GM12878 (cell line): ENCODE data around the gene FAM170A. TPM values are rescaled to one million over a fixed set of nuclear protein-coding genes. Genes with fewer than 3 reads are reported as not detected.

Experiments
- ATAC-seq: fragments of 200-7000 bp; cut with Tn5 transposase; 3 replicates; pipeline ENCODE4 v1.9.1; 2020; ENCODE audit warnings: mild to moderate bottlenecking, moderate library complexity
- BruUV-seq: library from RNA; stranded (reverse); fragments of 400-500 nt; replicated peaks from 2 replicates; lab custom pipeline; 2021; lab: Mats Ljungman, UMichigan
- CTCF ChIA-PET: fragments of 300-600 bp; sonication (Branson Sonifier 250); formaldehyde crosslinking; extraction: SDS; loops from one replicate; lab custom pipeline; 2021; ENCODE audit warnings: inconsistent platforms; lab: Yijun Ruan, JAX
- POLR2A ChIA-PET: fragments of 350-600 bp; formaldehyde crosslinking; extraction: SDS; loops from one replicate; lab custom pipeline; 2021; ENCODE audit warnings: inconsistent platforms; lab: Charles Lee
- RAD21 ChIA-PET: fragments of 300-600 bp; sonication (Branson Sonifier 250); formaldehyde crosslinking; loops from one replicate; lab custom pipeline; 2023; ENCODE audit warnings: antibody characterized with exemption; ENCODE audit not compliant: unreplicated experiment; lab: Charles Lee
- SMC1A ChIA-PET: fragments of 300-600 bp; sonication (Branson Sonifier 250); formaldehyde crosslinking; loops from one replicate; lab custom pipeline; 2023; ENCODE audit not compliant: unreplicated experiment, uncharacterized antibody; lab: Charles Lee
- DNase-seq: peaks from one replicate; pipeline ENCODE4 v3.0.0-alpha.2; 2011; ENCODE audit warnings: low read depth, low spot score
- FAIRE-seq: peaks from 3 replicates; lab custom pipeline; 2011; peaks lifted over from hg19 to GRCh38; lab: Jason Lieb, UNC
- H2AFZ ChIP-seq: 2 replicates; pipeline ENCODE4 v1.6.0; 2011; ENCODE audit warnings: low read depth, low read length, control low read depth; ENCODE audit not compliant: control insufficient read depth
- H3K27ac ChIP-seq: 2 replicates; pipeline ENCODE4 v1.5.1; 2011; ENCODE audit warnings: control low read depth; ENCODE audit not compliant: control insufficient read depth, insufficient read depth
- H3K27me3 ChIP-seq, 2 experiments: replicated peaks in 1 of 2; 2 replicates each; pipeline versions ENCODE4 v1.6.0 to v1.6.1; 2011; ENCODE audit warnings: low read length in 1 of 2; ENCODE audit not compliant: control insufficient read depth in 2 of 2, insufficient read depth in 2 of 2
- H3K36me3 ChIP-seq, 2 experiments: 2 replicates each; pipeline ENCODE4 v1.5.1; 2011; ENCODE audit warnings: low read length in 1 of 2; ENCODE audit not compliant: control insufficient read depth in 2 of 2, insufficient read depth in 2 of 2
- H3K4me1 ChIP-seq: 2 replicates; pipeline ENCODE4 v1.6.1; 2011; ENCODE audit warnings: mild to moderate bottlenecking, low read length, moderate library complexity, mixed read lengths; ENCODE audit not compliant: control insufficient read depth, insufficient read depth
- H3K4me2 ChIP-seq: 2 replicates; pipeline ENCODE4 v1.6.0; 2011; ENCODE audit warnings: control low read depth; ENCODE audit not compliant: control insufficient read depth, insufficient read depth
- H3K4me3 ChIP-seq: fragments of 200-600 bp; sonication (generic); 2 replicates; pipeline ENCODE4 v1.5.1; 2016
- H3K79me2 ChIP-seq: 2 replicates; pipeline ENCODE4 v1.6.0; 2011; ENCODE audit warnings: low read length; ENCODE audit not compliant: control insufficient read depth, insufficient read depth
- H3K9ac ChIP-seq: 2 replicates; pipeline ENCODE4 v1.8.0; 2011; ENCODE audit warnings: low read length, control low read depth, mixed read lengths; ENCODE audit not compliant: control insufficient read depth, insufficient read depth
- H3K9me3 ChIP-seq: replicated peaks from 3 replicates; pipeline ENCODE4 v1.5.1; 2011; ENCODE audit warnings: mild to moderate bottlenecking, low read length; ENCODE audit not compliant: control insufficient read depth, insufficient read depth
- H4K20me1 ChIP-seq: 2 replicates; pipeline ENCODE4 v1.6.0; 2011; ENCODE audit not compliant: control insufficient read depth, insufficient read depth
- ATF7 ChIP-seq: fragments of 450-650 bp; IDR thresholded peaks from 2 replicates; pipeline ENCODE4 v1.6.1; 2016; ENCODE audit warnings: low read depth, mild to moderate bottlenecking
- BRCA1 ChIP-seq: IDR thresholded peaks from 2 replicates; pipeline ENCODE4 v1.6.1; 2011; ENCODE audit warnings: low read depth, low read length, improper control_type of control experiment
- CBX5 ChIP-seq: sonication (generic); IDR thresholded peaks from 2 replicates; pipeline ENCODE4 v1.6.1; 2016; ENCODE audit warnings: low read depth, moderate library complexity, mild to moderate bottlenecking, inconsistent platforms
- CHD2 ChIP-seq: IDR thresholded peaks from 2 replicates; pipeline ENCODE4 v1.6.1; 2011; ENCODE audit warnings: low read depth, low read length, improper control_type of control experiment, borderline replicate concordance
- E4F1 ChIP-seq: fragments of 450-650 bp; IDR thresholded peaks from 2 replicates; pipeline ENCODE4 v1.6.1; 2018; ENCODE audit warnings: borderline replicate concordance, mild to moderate bottlenecking; ENCODE audit not compliant: partially characterized antibody
- EED ChIP-seq: sonication (generic); IDR thresholded peaks from 2 replicates; pipeline ENCODE4 v1.6.1; 2016; ENCODE audit warnings: antibody characterized with exemption, low read depth
- FOXK2 ChIP-seq: fragments of 450-650 bp; IDR thresholded peaks from 2 replicates; pipeline ENCODE4 v1.6.1; 2017; ENCODE audit warnings: mild to moderate bottlenecking, moderate library complexity
- HCFC1 ChIP-seq: fragments of 150-350 bp; IDR thresholded peaks from 2 replicates; pipeline ENCODE4 v1.6.1; 2014; ENCODE audit warnings: low read length
- KAT2A ChIP-seq: conservative IDR thresholded peaks from 2 replicates; pipeline ENCODE4 v1.6.1; 2011; ENCODE audit warnings: low read depth, low read length; ENCODE audit not compliant: control insufficient read depth
- SIX5 ChIP-seq: IDR thresholded peaks from 2 replicates; pipeline ENCODE4 v1.6.1; 2011; ENCODE audit warnings: mild to moderate bottlenecking, low read depth, low read length, moderate library complexity; ENCODE audit not compliant: severe bottlenecking
- SUPT20H ChIP-seq: IDR thresholded peaks from 2 replicates; pipeline ENCODE4 v1.6.1; 2011; ENCODE audit warnings: low read depth, mild to moderate bottlenecking, low read length, moderate library complexity, borderline replicate concordance; ENCODE audit not compliant: control insufficient read depth
- ZBTB33 ChIP-seq: fragments of 450-650 bp; IDR thresholded peaks from 2 replicates; pipeline ENCODE4 v1.6.1; 2017; ENCODE audit warnings: mild to moderate bottlenecking
- WGBS: methylation state at CpG from one replicate; pipeline ENCODE4 v1.1.6; 2016; ENCODE audit warnings: low lambda C conversion rate; ENCODE audit not compliant: insufficient replicate concordance, insufficient coverage; ENCODE audit errors: missing lambda C conversion rate; 5-methylcytosine and 5-hydroxymethylcytosine counted together
- in situ Hi-C: fragments of 300-500 bp; cut with MboI; formaldehyde crosslinking; loops from 9 replicates; pipeline ENCODE4 v1.14.3; 2018; ENCODE audit warnings: mixed read lengths
- intact Hi-C: fragments of 100-400 bp; cut with micrococcal nuclease; formaldehyde crosslinking; loops from one replicate; pipeline ENCODE4 v1.14.2; 2022; ENCODE audit not compliant: unreplicated experiment
- polyA plus RNA-seq, 11 experiments: library from polyadenylated mRNA; depleted of rRNA in 4 of 11; unstranded in 6 of 11; stranded (reverse) in 5 of 11; fragments of >200 nt; fragmentation: Nextera tagmentation in 4 of 11; fragmentation: Illumina TruSeq in 1 of 11; extraction: Ambion mirVana in 4 of 11; extraction: Trizol in 1 of 11; gene quantifications; 1 replicate in 1 of 11; 2 replicates in 10 of 11; pipeline versions ENCODE4 v1.2.1 to v1.2.3, GENCODE V29; 2011 to 2016; ENCODE audit warnings: inconsistent platforms in 2 of 11, missing spikeins in 2 of 11, low read depth in 1 of 11
- total RNA-seq, 4 experiments: library from RNA; depleted of rRNA in 3 of 4; stranded (reverse); fragments of >200 nt in 3 of 4; fragmentation: Illumina TruSeq in 1 of 4; extraction: Trizol in 1 of 4; gene quantifications; 2 replicates each; pipeline versions ENCODE4 v1.2.1 to v1.2.3, GENCODE V29; 2013 to 2021

FAM170A gene
- total and polyA plus RNA-seq, 10 of the 15 experiments (the other 5 are each of a cell fraction or from before 2014, with no cell fraction given) = not detected

- Histone ChIP-seq H3K79me2 (no peaks in the 10 kb centered on the region), H3K36me3 (no peaks in the 10 kb centered on the region), H3K9me3 (no peaks in the 10 kb centered on the region), H4K20me1 (no peaks in the 10 kb centered on the region), H3K4me1 (no peaks in the 10 kb centered on the region), H3K4me3 (no peak overlapping the region), H3K9ac (no peak overlapping the region), H3K27ac (no peak overlapping the region), H2AFZ (no peak overlapping the region), H3K4me2 (no peak overlapping the region), H3K27me3 (no peaks in the 10 kb centered on the region)
- SMC1A ChIA-PET = no interaction called here
- peak; percentile 7 for FAIRE-seq
- RAD21 ChIA-PET = no interaction called here
- TF ChIP-seq KAT2A = no peak
- no peak for DNase-seq
- in situ Hi-C loops = no loop called here
- WGBS = 0% methylated on average over 2 of the region's 2 CpGs
- POLR2A ChIA-PET = interaction anchor here (0.6 kb wide), 1 partner anchor 322 kb away, joined by 3 read pairs; no protein-coding TSS in a partner anchor
- no TSS peak for BruUV-seq
- CTCF ChIA-PET = no interaction called here
- peak; percentile 55 for ATAC-seq
- intact Hi-C loops = no loop called here
Measured at GRCh38 chr5:119597728-119598298, 31.5 kb upstream of the FAM170A start.

- Histone ChIP-seq H3K9ac (no peak overlapping the region), H3K27me3 (no peaks in the 10 kb centered on the region; a peak in 1 of 4 replicates), H3K79me2 (no peaks in the 10 kb centered on the region), H3K9me3 (no peaks in the 10 kb centered on the region), H3K4me2 (no peak overlapping the region), H4K20me1 (no peaks in the 10 kb centered on the region), H2AFZ (no peak overlapping the region), H3K4me1 (no peaks in the 10 kb centered on the region), H3K27ac (no peak overlapping the region), H3K36me3 (no peaks in the 10 kb centered on the region), H3K4me3 (no peak overlapping the region)
- ChIA-PET RAD21 (no interaction called here), SMC1A (no interaction called here), CTCF (no interaction called here), POLR2A (no interaction called here)
- no TSS peak for BruUV-seq
- intact Hi-C loops = no loop called here
- no peak for ATAC-seq
- in situ Hi-C loops = no loop called here
- DNase-seq = no peak
- FAIRE-seq = no peak
- TF ChIP-seq ATF7 (no peak), ZBTB33 (no peak), SIX5 (no peak), CHD2 (no peak), HCFC1 (no peak), CBX5 (no peak), EED (no peak), SUPT20H (no peak), FOXK2 (no peak), BRCA1 (no peak), E4F1 (no peak)
Measured at GRCh38 chr5:119613937-119614336, 15.4 kb upstream of the FAM170A start.
